HepG2 (cell line): ENCODE results near the gene EFEMP2. TPM values are rescaled to one million over a fixed set of nuclear protein-coding genes. Genes with fewer than 3 reads are reported as not detected.
A peak's percentile ranks its signal among the peaks of the same experiment; 100 is the strongest.

Experiments
- CBX2 ChIP-seq, 2 experiments: fragments of 200-600 bp in 1 of 2; sonication (generic); formaldehyde crosslinking in 1 of 2; IDR thresholded peaks; 2 replicates each; pipeline versions ENCODE4 v1.7.0 to v1.8.1; 2018 to 2022; ENCODE audit warnings: low read depth in 2 of 2, low read length in 1 of 2, mild to moderate bottlenecking in 1 of 2, missing genetic modification reagents in 1 of 2
- EHMT2 ChIP-seq: fragments of 200-600 bp; sonication (generic); IDR thresholded peaks from 2 replicates; pipeline ENCODE4 v1.7.0; 2017; ENCODE audit warnings: antibody characterized with exemption, low read depth, low read length, borderline replicate concordance
- FOXA1 ChIP-seq, 2 experiments: fragments of 450-650 bp in 1 of 2; sonication (generic) in 1 of 2; formaldehyde crosslinking in 1 of 2; IDR thresholded peaks; 2 replicates each; pipeline versions ENCODE4 v1.4.0 to v1.6.1; 2016 to 2020; ENCODE audit warnings: missing genetic modification reagents in 1 of 2
- KDM3A ChIP-seq: IDR thresholded peaks from 2 replicates; pipeline ENCODE4 v1.6.1; 2018; ENCODE audit warnings: low read depth, missing compliant biosample characterization
- MEF2D ChIP-seq: sonication (generic); formaldehyde crosslinking; IDR thresholded peaks from 2 replicates; pipeline ENCODE4 v1.5.1; 2020; ENCODE audit warnings: mild to moderate bottlenecking, missing genetic modification reagents
- MXD3 ChIP-seq: IDR thresholded peaks from 2 replicates; pipeline ENCODE4 v1.6.1; 2016; ENCODE audit warnings: mild to moderate bottlenecking, missing biosample characterization, missing genetic modification reagents
- PITX1 ChIP-seq: sonication (generic); formaldehyde crosslinking; IDR thresholded peaks from 2 replicates; pipeline ENCODE4 v1.5.1; 2020; ENCODE audit warnings: mild to moderate bottlenecking, missing genetic modification reagents
- RCOR2 ChIP-seq: IDR thresholded peaks from 2 replicates; pipeline ENCODE4 v1.6.1; 2016; ENCODE audit warnings: missing biosample characterization, missing genetic modification reagents
- SAP130 ChIP-seq: IDR thresholded peaks from 2 replicates; pipeline ENCODE4 v1.6.1; 2016; ENCODE audit warnings: low read depth
- SMAD3 ChIP-seq: sonication (generic); formaldehyde crosslinking; IDR thresholded peaks from 2 replicates; pipeline ENCODE4 v1.4.0; 2020; ENCODE audit warnings: missing genetic modification reagents
- SMAD9 ChIP-seq: sonication (generic); formaldehyde crosslinking; IDR thresholded peaks from 2 replicates; pipeline ENCODE4 v1.5.1; 2020; ENCODE audit warnings: mild to moderate bottlenecking, missing genetic modification reagents
- SOX5 ChIP-seq: IDR thresholded peaks from 2 replicates; pipeline ENCODE4 v1.6.1; 2016; ENCODE audit warnings: borderline replicate concordance
- SP4 ChIP-seq: sonication (generic); formaldehyde crosslinking; IDR thresholded peaks from 2 replicates; pipeline ENCODE4 v1.8.1; 2023; ENCODE audit warnings: mild to moderate bottlenecking, missing genetic modification reagents
- ZNF101 ChIP-seq: sonication (generic); formaldehyde crosslinking; IDR thresholded peaks from 2 replicates; pipeline ENCODE4 v1.4.0; 2020; ENCODE audit warnings: mild to moderate bottlenecking, low read depth, missing genetic modification reagents, borderline replicate concordance
- ZNF24 ChIP-seq: fragments of 450-650 bp; IDR thresholded peaks from 2 replicates; pipeline ENCODE4 v1.6.1; 2017; ENCODE audit warnings: antibody characterized with exemption, mild to moderate bottlenecking
- ZNF441 ChIP-seq: sonication (generic); formaldehyde crosslinking; IDR thresholded peaks from 2 replicates; pipeline ENCODE4 v1.7.0; 2021; ENCODE audit warnings: missing genetic modification reagents, borderline replicate concordance
- ZNF772 ChIP-seq: sonication (generic); formaldehyde crosslinking; IDR thresholded peaks from 2 replicates; pipeline ENCODE4 v1.5.0; 2020; ENCODE audit warnings: mild to moderate bottlenecking, missing genetic modification reagents
- ZSCAN21 ChIP-seq: sonication (generic); formaldehyde crosslinking; IDR thresholded peaks from 2 replicates; pipeline ENCODE4 v1.8.0; 2022; ENCODE audit warnings: mild to moderate bottlenecking, missing genetic modification reagents, moderate library complexity, borderline replicate concordance
- ZSCAN5A ChIP-seq: sonication (generic); formaldehyde crosslinking; IDR thresholded peaks from 2 replicates; pipeline ENCODE4 v1.8.0; 2022; ENCODE audit warnings: mild to moderate bottlenecking, missing genetic modification reagents, borderline replicate concordance
- polyA plus RNA-seq, 8 experiments: library from polyadenylated mRNA; depleted of rRNA in 3 of 8; stranded (reverse) in 7 of 8; unstranded in 1 of 8; fragments of >200 nt; fragmentation: Illumina TruSeq in 4 of 8; extraction: Trizol in 4 of 8; gene quantifications; 2 replicates each; pipeline versions ENCODE4 v1.2.1 to v1.2.3, GENCODE V29; 2011 to 2016; ENCODE audit warnings: low read depth in 4 of 8, missing spikeins in 1 of 8, mixed read lengths in 1 of 8; ENCODE audit not compliant: insufficient read depth in 1 of 8
- total RNA-seq, 5 experiments: library from RNA; depleted of rRNA; stranded (reverse); fragments of >200 nt; fragmentation: Illumina TruSeq; extraction: Trizol; gene quantifications; 2 replicates each; pipeline ENCODE4 v1.2.3, GENCODE V29; 2016; ENCODE audit warnings: low read depth in 1 of 5
- TF ChIP-seq, protein P1 (sequence below): sonication (generic); formaldehyde crosslinking; IDR thresholded peaks from 2 replicates; pipeline ENCODE4 v1.4.0; 2020; ENCODE audit warnings: missing genetic modification reagents
- TF ChIP-seq, protein P2 (sequence below): sonication (generic); formaldehyde crosslinking; IDR thresholded peaks from 2 replicates; pipeline ENCODE4 v1.8.1; 2022; ENCODE audit warnings: mild to moderate bottlenecking, missing genetic modification reagents

The EFEMP2 gene
- total and polyA plus RNA-seq, 2 of the 13 experiments (the other 11 are each of a cell fraction or from before 2014, with no cell fraction given), result 7.4 to 29.7 TPM

GRCh38 chr11:65899356-65900124 lies 26.9 kb upstream of the EFEMP2 start (continued):
- TF ChIP-seq, protein P1, sequence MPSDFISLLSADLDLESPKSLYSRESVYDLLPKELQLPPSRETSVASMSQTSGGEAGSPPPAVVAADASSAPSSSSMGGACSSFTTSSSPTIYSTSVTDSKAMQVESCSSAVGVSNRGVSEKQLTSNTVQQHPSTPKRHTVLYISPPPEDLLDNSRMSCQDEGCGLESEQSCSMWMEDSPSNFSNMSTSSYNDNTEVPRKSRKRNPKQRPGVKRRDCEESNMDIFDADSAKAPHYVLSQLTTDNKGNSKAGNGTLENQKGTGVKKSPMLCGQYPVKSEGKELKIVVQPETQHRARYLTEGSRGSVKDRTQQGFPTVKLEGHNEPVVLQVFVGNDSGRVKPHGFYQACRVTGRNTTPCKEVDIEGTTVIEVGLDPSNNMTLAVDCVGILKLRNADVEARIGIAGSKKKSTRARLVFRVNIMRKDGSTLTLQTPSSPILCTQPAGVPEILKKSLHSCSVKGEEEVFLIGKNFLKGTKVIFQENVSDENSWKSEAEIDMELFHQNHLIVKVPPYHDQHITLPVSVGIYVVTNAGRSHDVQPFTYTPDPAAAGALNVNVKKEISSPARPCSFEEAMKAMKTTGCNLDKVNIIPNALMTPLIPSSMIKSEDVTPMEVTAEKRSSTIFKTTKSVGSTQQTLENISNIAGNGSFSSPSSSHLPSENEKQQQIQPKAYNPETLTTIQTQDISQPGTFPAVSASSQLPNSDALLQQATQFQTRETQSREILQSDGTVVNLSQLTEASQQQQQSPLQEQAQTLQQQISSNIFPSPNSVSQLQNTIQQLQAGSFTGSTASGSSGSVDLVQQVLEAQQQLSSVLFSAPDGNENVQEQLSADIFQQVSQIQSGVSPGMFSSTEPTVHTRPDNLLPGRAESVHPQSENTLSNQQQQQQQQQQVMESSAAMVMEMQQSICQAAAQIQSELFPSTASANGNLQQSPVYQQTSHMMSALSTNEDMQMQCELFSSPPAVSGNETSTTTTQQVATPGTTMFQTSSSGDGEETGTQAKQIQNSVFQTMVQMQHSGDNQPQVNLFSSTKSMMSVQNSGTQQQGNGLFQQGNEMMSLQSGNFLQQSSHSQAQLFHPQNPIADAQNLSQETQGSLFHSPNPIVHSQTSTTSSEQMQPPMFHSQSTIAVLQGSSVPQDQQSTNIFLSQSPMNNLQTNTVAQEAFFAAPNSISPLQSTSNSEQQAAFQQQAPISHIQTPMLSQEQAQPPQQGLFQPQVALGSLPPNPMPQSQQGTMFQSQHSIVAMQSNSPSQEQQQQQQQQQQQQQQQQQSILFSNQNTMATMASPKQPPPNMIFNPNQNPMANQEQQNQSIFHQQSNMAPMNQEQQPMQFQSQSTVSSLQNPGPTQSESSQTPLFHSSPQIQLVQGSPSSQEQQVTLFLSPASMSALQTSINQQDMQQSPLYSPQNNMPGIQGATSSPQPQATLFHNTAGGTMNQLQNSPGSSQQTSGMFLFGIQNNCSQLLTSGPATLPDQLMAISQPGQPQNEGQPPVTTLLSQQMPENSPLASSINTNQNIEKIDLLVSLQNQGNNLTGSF (CRISPR knock-in tag), result no peak; the same call in 1 of the 2 replicates
- peak; percentile 70 for TF ChIP-seq MEF2D (CRISPR knock-in tag)
- TF ChIP-seq MXD3 (CRISPR knock-in tag), result peak; percentile 88; the same call in 1 of the 2 replicates
- TF ChIP-seq ZNF441, result no peak
- peak; percentile 67; the same call in 1 of the 2 replicates for TF ChIP-seq ZNF772 (CRISPR knock-in tag)
- TF ChIP-seq SP4 (CRISPR knock-in tag), result peak; percentile 71; the same call in 1 of the 2 replicates
- no peak for TF ChIP-seq SMAD3 (CRISPR knock-in tag)
- TF ChIP-seq RCOR2, result no peak
- TF ChIP-seq ZSCAN5A (CRISPR knock-in tag), result 0 out of 2 replicates have a peak, but pooled peaks have one; percentile 36
- peak; percentile 83 for TF ChIP-seq SAP130 (CRISPR knock-in tag)
- no peak for TF ChIP-seq PITX1 (CRISPR knock-in tag)
- TF ChIP-seq, protein P2, sequence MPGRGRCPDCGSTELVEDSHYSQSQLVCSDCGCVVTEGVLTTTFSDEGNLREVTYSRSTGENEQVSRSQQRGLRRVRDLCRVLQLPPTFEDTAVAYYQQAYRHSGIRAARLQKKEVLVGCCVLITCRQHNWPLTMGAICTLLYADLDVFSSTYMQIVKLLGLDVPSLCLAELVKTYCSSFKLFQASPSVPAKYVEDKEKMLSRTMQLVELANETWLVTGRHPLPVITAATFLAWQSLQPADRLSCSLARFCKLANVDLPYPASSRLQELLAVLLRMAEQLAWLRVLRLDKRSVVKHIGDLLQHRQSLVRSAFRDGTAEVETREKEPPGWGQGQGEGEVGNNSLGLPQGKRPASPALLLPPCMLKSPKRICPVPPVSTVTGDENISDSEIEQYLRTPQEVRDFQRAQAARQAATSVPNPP (CRISPR knock-in tag), result 0 out of 2 replicates have a peak, but pooled peaks have one; percentile 41
- peak; percentile 6; the same call in 1 of the 2 replicates for TF ChIP-seq SOX5 (CRISPR knock-in tag)
- no peak for TF ChIP-seq FOXA1 (IDR thresholded peaks at IDR 0.05)
- no peak for TF ChIP-seq FOXA1 (CRISPR knock-in tag; IDR thresholded peaks at IDR 0.05)
- no peak for TF ChIP-seq EHMT2
- no peak for TF ChIP-seq ZNF101 (CRISPR knock-in tag)
- TF ChIP-seq ZNF24, result no peak
- 0 out of 2 replicates have a peak, but pooled peaks have one; percentile 16 for TF ChIP-seq SMAD9 (CRISPR knock-in tag)
- TF ChIP-seq CBX2 (IDR thresholded peaks at IDR 0.05; ENCODE audit: low read depth, low read length), result no peak
- no peak; the same call in 1 of the 2 replicates for TF ChIP-seq CBX2 (CRISPR knock-in tag; IDR thresholded peaks at IDR 0.05; ENCODE audit: low read depth)
- TF ChIP-seq KDM3A (CRISPR knock-in tag), result no peak
- peak; percentile 87; the same call in 1 of the 2 replicates for TF ChIP-seq ZSCAN21 (CRISPR knock-in tag)
